ENCODE results near the gene THUMPD2.

GRCh38 chr2:39780825-39781600, 2.0 kb upstream of the THUMPD2 start:
- TF ChIP-seq CTCF (IDR thresholded peaks at IDR 0.05 in 8 of 11, conservative IDR thresholded peaks at IDR 0.05 in 3 of 11) (no peak), POLR2AphosphoS5 (IDR thresholded peaks at IDR 0.05) (no peak), POLR2A (IDR thresholded peaks at IDR 0.05) (no peak)

Data from spleen (tissue), 7 donors.